ENCODE results near the gene ZC3HAV1.

DNA sequence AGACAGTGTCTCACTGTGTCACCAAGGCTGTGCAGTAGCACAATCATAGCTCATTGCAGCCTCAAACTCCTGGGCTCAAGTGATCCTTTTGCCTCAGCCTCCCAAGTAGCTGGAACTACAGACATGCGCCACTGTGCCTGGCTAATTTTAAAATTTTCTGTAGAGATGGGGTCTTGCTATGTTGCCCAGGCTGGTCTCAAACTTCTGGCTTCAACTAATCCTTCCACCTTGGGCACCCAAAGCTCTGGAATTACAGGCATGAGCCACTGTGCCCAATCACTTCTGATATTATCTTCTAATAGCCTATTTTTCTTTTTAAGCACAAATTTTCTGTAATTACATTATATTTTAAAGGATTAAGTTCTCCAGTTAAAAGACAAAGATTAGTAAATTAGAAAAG lies 42.6 kb upstream of the ZC3HAV1 start:
- TF ChIP-seq, protein P1, sequence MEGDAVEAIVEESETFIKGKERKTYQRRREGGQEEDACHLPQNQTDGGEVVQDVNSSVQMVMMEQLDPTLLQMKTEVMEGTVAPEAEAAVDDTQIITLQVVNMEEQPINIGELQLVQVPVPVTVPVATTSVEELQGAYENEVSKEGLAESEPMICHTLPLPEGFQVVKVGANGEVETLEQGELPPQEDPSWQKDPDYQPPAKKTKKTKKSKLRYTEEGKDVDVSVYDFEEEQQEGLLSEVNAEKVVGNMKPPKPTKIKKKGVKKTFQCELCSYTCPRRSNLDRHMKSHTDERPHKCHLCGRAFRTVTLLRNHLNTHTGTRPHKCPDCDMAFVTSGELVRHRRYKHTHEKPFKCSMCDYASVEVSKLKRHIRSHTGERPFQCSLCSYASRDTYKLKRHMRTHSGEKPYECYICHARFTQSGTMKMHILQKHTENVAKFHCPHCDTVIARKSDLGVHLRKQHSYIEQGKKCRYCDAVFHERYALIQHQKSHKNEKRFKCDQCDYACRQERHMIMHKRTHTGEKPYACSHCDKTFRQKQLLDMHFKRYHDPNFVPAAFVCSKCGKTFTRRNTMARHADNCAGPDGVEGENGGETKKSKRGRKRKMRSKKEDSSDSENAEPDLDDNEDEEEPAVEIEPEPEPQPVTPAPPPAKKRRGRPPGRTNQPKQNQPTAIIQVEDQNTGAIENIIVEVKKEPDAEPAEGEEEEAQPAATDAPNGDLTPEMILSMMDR (IDR thresholded peaks at IDR 0.05; ENCODE audit: borderline replicate concordance, extremely low read depth, low read length, poor library complexity, severe bottlenecking), result no peak
- no peak for TF ChIP-seq EZH2 (IDR thresholded peaks at IDR 0.05; ENCODE audit: borderline replicate concordance, low read depth, low read length, severe bottlenecking)
